HG02623 (cell line): ENCODE measurements around the gene VPS13D.
"Not testable (repeated sequence)": the region's sequence is repeated elsewhere in the genome, so short reads cannot be mapped to it uniquely, and the experiment has no call there.

Source experiments
- ATAC-seq: cut with Tn5 transposase; IDR thresholded peaks from one replicate; pipeline ENCODE4 v1.9.1; 2021; ENCODE audit warnings: moderate library complexity; ENCODE audit not compliant: unreplicated experiment

Gene VPS13D

DNA sequence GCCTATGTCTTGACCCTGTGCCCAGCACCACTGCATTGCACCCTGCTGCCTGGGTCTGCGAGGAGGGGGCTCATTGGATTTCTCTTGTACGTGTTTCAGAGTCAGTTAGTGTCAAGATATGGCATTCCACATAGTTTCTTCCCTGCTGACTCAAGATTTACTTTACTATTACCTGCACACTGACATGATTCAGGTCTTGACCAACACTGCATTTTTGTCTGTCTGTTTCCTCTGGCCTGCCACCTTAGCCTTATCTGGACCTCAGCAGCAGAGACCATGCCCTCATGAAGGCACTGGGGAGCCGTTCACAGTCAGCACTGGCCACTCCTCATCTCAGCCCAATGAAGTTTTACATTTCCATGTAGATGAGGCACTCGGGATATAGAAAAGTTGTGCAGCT, 232.8 kb downstream of the VPS13D start:
- no peak for ATAC-seq

GRCh38 chr1:12464045-12464461, 234.2 kb downstream of the VPS13D start:
- no peak for ATAC-seq

GRCh38 chr1:12464598-12465056, 234.8 kb downstream of the VPS13D start:
- ATAC-seq = no peak

DNA sequence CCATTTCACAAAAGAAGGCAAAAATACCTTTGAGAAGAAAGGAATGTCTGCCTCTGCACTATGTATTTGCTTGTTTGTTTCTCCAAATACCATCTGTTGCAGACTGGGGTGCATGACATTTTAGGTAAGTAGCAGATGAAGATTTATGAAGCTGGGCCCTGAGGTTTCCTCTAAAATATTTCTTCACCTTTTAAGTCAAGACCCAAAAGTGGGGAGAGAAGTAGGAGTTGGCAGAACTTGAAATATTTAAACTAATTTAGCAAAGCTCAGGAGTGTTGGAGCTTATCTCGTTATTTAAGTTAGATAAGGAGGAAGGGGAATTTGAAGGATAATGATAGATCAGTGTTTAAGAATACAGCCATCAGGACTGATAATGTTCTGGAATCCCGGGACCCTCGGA, 235.3 kb downstream of the VPS13D start:
- no peak for ATAC-seq

- ATAC-seq = no peak
Measured at GRCh38 chr1:12466816-12467215, 237.0 kb downstream of the VPS13D start.

- ATAC-seq = no peak
Measured at GRCh38 chr1:12467570-12468286, 237.9 kb downstream of the VPS13D start.

GRCh38 chr1:12468323-12468722, 238.5 kb downstream of the VPS13D start:
- no peak for ATAC-seq

DNA sequence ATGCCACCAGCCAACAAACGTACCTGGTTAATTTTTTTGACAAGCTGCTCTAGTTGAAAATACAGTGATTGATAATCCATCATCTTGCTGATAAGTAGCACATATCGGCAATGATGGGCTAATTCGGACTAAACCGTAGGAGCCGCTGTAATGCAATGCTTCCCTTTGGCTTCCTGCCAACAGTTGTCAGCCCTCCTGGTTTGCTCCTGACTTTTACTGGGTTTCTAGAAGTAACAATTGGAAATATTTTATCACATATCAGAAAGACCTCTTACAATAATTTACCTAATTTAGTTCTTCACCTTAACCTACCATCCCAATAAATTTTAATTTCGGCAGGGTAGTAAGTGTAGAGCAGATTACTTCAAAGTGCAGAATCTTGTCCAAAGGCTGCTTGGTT, 239.7 kb downstream of the VPS13D start:
- no peak for ATAC-seq

DNA sequence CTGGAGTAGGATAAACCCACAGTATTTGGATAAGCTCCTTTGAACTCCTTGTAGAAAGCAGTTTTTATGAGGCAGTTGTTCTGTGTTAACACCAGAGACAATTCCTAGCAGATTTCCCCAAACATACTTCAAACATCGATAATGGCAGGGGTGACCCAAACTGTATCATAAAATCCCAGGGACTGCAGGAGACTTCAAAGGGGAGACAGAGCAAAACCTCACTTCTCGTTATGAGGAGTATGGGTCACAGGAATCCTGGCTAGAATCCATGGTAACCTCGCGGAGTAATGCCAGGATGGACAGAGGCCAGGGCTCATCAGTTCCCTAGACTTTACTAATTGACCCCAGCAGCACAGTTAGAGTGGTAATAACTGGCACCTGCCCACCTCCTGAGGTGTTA, 240.2 kb downstream of the VPS13D start:
- ATAC-seq = no peak

GRCh38 chr1:12470916-12471315, 241.1 kb downstream of the VPS13D start:
- not testable (repeated sequence) for ATAC-seq

DNA sequence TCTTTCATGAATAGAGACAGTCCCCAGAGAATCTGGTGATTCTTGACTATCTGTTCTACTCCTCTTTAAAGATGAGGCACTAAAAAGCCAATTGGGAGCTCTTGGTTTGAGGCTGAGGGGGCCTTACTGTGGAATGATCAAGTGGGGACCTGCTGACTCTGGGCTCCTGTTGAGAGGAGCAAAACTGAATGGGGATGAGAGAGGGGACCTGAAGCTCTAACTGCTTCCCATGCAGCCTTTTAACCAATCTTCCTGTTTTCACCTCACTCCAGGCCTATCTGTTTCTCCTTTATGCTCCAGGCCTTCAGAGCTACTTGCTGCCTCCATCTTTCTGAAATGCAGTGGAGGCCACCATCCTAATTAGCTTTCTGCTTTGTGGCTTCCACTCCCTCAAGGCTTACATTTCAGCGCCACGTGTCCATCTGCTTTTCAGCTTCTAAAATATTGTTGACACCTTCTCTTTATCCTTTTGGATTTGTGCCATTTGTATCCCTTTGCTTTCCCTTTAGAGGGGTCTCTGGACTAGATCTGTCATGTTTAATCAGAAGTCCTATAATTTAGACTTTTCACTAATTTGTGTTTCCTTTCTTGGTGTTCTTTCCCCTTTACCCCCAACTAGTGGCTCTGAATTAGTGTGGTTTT, 242.4 kb downstream of the VPS13D start:
- no peak for ATAC-seq

DNA sequence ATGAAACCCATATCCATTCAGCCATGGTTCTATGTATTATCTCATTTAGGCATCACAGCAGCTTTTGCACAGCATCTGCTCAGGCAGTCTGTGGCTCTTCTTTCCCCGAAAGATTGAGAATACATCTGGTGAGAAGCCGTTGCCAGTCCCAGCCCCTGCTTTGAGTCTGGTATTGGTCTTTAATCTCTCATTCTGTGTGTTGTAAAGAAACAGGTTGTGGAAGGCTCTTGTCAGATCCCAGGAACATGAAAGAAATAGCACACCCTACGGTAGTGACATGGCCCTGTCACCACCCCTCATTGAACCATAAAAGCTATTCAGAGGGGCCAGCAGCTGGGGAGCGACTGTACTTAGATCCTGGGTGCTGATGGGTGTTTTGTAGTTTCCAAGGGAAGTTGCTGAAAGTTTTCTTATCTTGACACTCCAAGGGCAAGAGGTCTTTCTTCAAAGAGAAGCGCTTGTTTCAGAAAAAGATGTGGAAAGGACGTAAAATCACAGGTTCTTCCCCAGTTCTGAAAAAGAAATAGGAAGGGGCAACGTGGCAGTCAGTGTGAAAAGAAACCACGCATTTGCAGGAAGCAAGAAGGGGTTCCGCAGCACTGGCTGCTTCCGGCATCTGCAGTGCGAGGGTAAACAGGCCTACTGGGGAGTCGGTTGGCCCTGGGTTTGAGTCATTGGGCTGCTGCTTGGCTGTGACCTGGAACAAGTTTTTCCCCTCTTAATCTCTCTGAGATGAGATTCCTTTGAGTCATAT, 243.1 kb downstream of the VPS13D start:
- no peak for ATAC-seq

DNA sequence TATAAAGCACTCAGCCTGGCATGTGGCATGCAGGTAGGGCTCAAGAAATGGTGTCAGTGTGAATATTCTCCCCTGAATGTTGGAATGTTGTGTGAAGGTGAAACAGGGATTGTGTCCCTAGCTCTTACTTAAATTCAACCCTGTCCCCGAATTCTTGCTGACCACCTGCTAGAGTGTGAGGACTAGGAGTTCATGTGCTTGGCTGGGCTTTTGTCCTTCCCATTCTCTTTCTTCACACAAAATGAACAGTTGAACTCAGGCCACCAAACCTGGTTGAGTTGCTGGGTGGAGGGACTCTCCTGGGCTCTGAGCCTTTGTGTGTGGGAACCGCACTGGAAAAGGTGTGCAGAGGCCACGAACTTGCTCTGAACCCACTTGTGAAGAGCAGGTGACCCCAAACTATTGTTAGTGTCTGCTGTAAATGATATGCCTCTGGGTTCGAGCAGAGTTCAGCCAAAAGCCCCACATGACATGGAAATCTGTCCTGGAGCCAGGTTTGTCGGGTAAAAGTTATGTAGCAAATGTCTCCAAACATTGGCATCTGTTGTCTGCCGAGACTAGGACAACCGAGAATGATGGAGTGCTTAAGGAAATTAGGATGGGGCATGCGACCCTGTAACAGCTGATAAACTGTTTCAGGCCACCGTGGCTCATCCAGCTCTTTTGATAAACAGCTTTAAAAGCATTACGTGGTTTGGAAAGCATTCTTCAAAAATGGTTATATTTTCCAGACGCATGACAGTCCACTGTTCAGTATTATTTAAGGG, 243.9 kb downstream of the VPS13D start:
- no peak for ATAC-seq

DNA sequence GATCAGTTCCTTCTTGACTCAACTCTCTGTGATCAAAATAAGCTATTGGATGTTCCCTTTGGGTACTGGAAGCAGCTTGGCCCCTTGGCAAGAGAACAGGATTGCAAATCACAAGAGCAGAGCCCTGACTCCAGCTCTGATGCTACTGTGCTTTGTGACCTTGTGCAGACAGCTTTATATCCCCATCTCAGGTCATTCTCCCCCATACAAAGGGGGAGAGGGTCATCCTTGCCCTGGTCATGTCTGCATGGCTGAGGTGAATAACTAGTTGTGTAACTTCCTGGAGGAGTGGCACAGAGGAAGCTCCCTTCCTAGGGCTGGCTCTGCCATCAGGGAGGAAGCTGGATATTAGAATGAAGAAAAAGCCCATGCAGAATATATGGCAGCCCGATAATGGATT, 245.3 kb downstream of the VPS13D start:
- no peak for ATAC-seq

DNA sequence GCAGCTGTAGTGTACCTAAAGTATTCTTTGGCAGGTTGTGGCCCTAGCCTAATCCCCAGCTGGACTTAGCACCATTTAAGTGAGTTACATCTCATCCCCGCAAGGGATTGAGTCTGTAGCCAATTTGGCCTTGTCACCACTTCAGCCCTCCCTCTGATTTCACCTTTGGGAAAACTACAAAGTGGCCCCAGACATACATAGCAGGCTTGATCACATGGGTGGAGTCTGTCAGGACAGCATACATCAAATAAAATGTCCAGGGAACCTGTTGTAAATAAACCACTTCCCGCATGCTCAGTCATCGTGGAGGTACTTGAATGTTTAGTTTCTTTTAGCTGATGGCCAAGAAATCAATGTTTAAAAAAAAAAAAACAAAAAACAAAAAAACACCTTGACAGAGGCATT, 245.7 kb downstream of the VPS13D start:
- no peak for ATAC-seq

DNA sequence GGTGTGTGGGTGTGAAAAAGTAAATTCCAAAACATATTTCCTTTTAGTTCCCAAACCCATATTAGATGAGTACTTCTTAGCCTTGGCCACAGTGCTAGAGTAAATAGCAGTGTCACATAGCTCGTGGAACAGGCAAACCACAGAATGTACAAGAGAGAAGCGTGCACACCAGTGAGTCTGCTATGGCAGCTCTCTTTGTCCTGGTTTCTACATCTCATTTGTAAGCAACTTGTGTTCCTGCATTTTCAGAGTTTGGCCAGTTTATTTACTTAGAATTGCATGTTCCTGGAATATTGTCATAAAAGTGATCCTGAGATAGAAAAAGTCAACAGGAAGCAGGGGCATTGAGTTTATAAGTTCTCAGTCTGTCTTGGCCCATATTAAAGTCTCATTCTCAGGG, 246.1 kb downstream of the VPS13D start:
- no peak for ATAC-seq

GRCh38 chr1:12477314-12477713, 247.5 kb downstream of the VPS13D start:
- no peak for ATAC-seq

DNA sequence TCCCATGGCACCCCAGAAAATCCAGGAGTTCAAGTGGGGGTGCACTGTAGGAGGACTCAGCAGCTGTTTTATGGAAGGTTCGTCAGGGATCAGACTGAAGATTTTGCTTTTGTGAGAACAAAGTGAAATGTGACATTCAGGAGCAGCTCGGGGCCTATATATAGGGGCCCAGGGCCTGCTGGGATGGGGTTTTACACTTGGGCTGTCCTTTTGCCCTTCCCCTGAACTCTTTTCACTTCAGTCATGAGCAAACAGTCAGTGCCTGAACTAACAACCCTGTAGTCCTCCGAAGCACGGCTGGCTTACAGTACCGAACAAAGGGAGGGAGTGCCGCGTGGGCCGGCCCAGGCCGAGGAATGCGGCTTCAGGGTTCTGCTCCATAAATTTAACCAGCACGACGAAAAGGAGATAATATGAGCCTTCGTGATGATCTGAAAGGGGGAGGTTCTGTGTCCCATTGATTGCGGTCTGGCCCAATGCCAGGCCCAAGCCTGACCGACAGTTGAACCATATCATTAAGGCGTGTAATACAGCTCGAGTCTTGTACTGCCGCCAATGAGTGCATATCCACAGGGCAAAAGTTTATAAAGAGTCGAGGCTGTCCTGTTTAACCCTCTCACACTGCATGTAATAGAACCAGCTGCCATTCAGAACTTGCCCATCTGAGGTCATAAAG, 248.2 kb downstream of the VPS13D start:
- no peak for ATAC-seq

- ATAC-seq = no peak
Measured at GRCh38 chr1:12478612-12478985, 248.8 kb downstream of the VPS13D start.

DNA sequence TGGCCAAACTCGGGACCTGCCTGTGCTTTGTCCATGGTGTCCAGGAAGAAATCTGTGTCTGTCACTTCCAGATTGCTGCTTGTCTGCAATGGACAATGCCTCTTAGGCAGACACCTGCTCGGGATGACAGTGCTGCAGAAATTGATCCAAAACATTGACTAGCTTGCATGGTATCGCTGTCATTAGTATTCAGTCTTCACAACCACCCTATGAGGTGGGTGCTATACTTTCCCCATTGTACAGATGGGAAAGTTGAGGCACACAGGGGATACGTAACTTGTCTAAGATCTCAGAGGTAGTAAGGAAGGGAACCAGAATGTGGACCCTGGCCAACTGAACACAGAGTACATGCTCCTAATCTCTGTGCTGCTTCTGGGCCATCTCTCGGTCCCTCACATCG, 249.5 kb downstream of the VPS13D start:
- ATAC-seq = no peak

DNA sequence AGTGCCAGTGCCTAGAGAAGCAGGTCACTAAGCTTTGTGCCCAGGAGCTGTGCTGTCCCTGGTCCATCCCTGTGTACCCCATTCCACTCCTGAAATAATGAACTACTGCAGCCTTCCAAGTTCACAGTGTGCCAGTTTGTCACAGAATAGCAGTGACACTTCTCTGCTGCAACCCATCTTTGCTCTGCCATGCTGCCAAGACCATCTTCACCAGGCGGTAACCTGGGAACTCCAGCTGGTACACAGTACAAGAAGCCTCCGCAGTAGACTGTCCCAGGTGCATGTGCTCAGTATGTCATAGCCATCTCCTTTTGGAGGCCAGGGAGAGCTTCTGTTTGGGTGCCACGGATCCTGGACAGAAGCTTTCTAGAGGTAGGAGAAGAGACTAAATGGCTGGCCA, 250.2 kb downstream of the VPS13D start:
- ATAC-seq = no peak
